ENCODE results near the gene SLC28A2.
"Not testable (repeated sequence)": the region's sequence is repeated elsewhere in the genome, so short reads cannot be mapped to it uniquely, and the experiment has no call there.

- TF ChIP-seq FOXM1 (IDR thresholded peaks at IDR 0.05; ENCODE audit: borderline replicate concordance); ARNT (IDR thresholded peaks at IDR 0.05); HDGF (IDR thresholded peaks at IDR 0.05; ENCODE audit: borderline replicate concordance); SUZ12 (IDR thresholded peaks at IDR 0.05); FOXA1 (IDR thresholded peaks at IDR 0.05); FOXK2 (IDR thresholded peaks at IDR 0.05); TARDBP (IDR thresholded peaks at IDR 0.05); SP1 (IDR thresholded peaks at IDR 0.05); ELF4 (IDR thresholded peaks at IDR 0.05); BHLHE40 (IDR thresholded peaks at IDR 0.05; ENCODE audit: borderline replicate concordance); CTBP1 (IDR thresholded peaks at IDR 0.05; ENCODE audit: borderline replicate concordance): not testable (repeated sequence)
Observed at GRCh38 chr15:45314117-45314516, 62.1 kb downstream of the SLC28A2 start.
